Body of pancreas (tissue), 4 donors: Measurements from ENCODE around the gene ZFHX3. TPM values are rescaled to one million over a fixed set of nuclear protein-coding genes. Genes with fewer than 3 reads are reported as not detected.

Experiments used
- ATAC-seq: fragments of 150-250 bp; one replicate; pipeline ENCODE4 v1.9.1; 2016
- DNase-seq, 4 donors: peaks; one replicate each; pipeline ENCODE4 v3.0.0-alpha.2; 2019
- H3K27ac ChIP-seq, 4 donors: fragments of 200-600 bp; sonication (generic); 1 replicate in 3 of 4; 2 replicates in 1 of 4; pipeline versions ENCODE4 v1.5.1 to v1.6.1; 2016 to 2019; ENCODE audit warnings: mild to moderate bottlenecking in 1 of 4, mixed read lengths in 1 of 4, moderate library complexity in 1 of 4
- H3K27me3 ChIP-seq, 2 donors: fragments of 200-600 bp; sonication (generic); one replicate each; pipeline ENCODE4 v1.6.0; 2016; ENCODE audit warnings: mild to moderate bottlenecking in 1 of 2
- H3K36me3 ChIP-seq, 2 donors: fragments of 200-600 bp; sonication (generic); replicated peaks in 1 of 2; 2 replicates each; pipeline ENCODE4 v1.5.1; 2016; ENCODE audit warnings: low read depth in 2 of 2; ENCODE audit not compliant: insufficient read depth in 1 of 2
- H3K4me1 ChIP-seq: fragments of 200-600 bp; sonication (generic); one replicate; pipeline ENCODE4 v1.6.0; 2016
- H3K4me3 ChIP-seq, 2 donors: fragments of 200-600 bp; sonication (generic); 1 replicate in 1 of 2; 2 replicates in 1 of 2; pipeline ENCODE4 v1.5.1; 2016 to 2019
- H3K9me3 ChIP-seq, 3 donors: fragments of 200-600 bp; sonication (generic); 1 replicate in 2 of 3; 2 replicates in 1 of 3; pipeline ENCODE4 v1.5.1; 2016
- POLR2A ChIP-seq, 3 donors: fragments of 450-650 bp; IDR thresholded peaks; one replicate each; pipeline ENCODE4 v1.6.1; 2016; ENCODE audit warnings: antibody characterized with exemption in 3 of 3, mild to moderate bottlenecking in 2 of 3
- WGBS, 2 donors: methylation state at CpG; one replicate each; pipeline ENCODE4 v1.1.5; 2017; 5-methylcytosine and 5-hydroxymethylcytosine counted together
- intact Hi-C: fragments of 100-400 bp; cut with DNase I; formaldehyde crosslinking; loops from one replicate; pipeline ENCODE4 v1.15.1; 2023
- total RNA-seq, 2 donors: library from RNA; depleted of rRNA; stranded (reverse); fragments of >200 nt; gene quantifications; one replicate each; pipeline ENCODE4 v1.1.0, GENCODE V29; 2016
- TF ChIP-seq, protein P1 (sequence below), 7 experiments: fragments of 450-650 bp in 4 of 7; fragments of 200-600 bp in 3 of 7; sonication (generic) in 3 of 7; IDR thresholded peaks; one replicate each; pipeline ENCODE4 v1.5.1; 2016 to 2019; ENCODE audit warnings: antibody characterized with exemption in 7 of 7

Gene ZFHX3
- total RNA-seq, 2 donors from 2014 or later = 22.4 to 24.6 TPM

GRCh38 chr16:72815348-72816318 lies 232.3 kb downstream of the ZFHX3 start:
- no peak overlapping the region for H3K27ac ChIP-seq
- WGBS, 2 donors = 85 to 87% methylated on average over 5 of the region's 5 CpGs
- ATAC-seq (no peak), DNase-seq (no peak)
- H3K4me1 ChIP-seq = no peaks in the 10 kb centered on the region
- H3K36me3 ChIP-seq = peaks cover 0 to 7% of the 10 kb centered on the region in 2 donors
- no peaks in the 10 kb centered on the region for H3K9me3 ChIP-seq
- TF ChIP-seq, protein P1, sequence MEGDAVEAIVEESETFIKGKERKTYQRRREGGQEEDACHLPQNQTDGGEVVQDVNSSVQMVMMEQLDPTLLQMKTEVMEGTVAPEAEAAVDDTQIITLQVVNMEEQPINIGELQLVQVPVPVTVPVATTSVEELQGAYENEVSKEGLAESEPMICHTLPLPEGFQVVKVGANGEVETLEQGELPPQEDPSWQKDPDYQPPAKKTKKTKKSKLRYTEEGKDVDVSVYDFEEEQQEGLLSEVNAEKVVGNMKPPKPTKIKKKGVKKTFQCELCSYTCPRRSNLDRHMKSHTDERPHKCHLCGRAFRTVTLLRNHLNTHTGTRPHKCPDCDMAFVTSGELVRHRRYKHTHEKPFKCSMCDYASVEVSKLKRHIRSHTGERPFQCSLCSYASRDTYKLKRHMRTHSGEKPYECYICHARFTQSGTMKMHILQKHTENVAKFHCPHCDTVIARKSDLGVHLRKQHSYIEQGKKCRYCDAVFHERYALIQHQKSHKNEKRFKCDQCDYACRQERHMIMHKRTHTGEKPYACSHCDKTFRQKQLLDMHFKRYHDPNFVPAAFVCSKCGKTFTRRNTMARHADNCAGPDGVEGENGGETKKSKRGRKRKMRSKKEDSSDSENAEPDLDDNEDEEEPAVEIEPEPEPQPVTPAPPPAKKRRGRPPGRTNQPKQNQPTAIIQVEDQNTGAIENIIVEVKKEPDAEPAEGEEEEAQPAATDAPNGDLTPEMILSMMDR (IDR thresholded peaks at IDR 0.05) = no peak
- TF ChIP-seq POLR2A (IDR thresholded peaks at IDR 0.05) = no peak
- no peaks in the 10 kb centered on the region for H3K27me3 ChIP-seq
- intact Hi-C loops = no loop called here
- H3K4me3 ChIP-seq = no peak overlapping the region

DNA sequence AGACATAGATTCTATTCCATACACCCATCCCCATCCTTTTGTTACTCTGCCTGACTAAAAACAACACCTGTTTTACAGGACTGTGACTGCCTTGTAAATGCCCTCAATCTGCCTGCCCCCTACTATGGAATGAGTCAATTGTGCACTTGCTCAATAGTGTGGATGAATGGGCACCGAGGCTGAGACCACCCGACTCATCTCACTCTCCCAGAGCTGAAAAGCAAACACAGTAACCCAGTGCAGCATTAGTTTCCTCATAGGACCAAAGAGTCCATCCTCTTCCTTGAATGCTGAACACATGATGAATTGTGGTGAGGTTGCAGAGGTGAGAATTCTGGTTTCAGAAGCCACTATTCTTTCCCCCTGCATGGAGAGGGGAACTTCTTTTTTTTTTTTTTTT lies 233.7 kb downstream of the ZFHX3 start:
- ATAC-seq (no peak), DNase-seq (no peak)
- Histone ChIP-seq H3K36me3 (peaks cover 0 to 7% of the 10 kb centered on the region in 2 donors), H3K4me3 (no peak overlapping the region), H3K4me1 (no peaks in the 10 kb centered on the region), H3K27me3 (no peaks in the 10 kb centered on the region), H3K9me3 (no peaks in the 10 kb centered on the region), H3K27ac (no peak overlapping the region)
- TF ChIP-seq, protein P1 (IDR thresholded peaks at IDR 0.05) = no peak
- 76 to 80% methylated on average over 2 of the region's 2 CpGs for WGBS, 2 donors
- intact Hi-C loops = no loop called here

DNA sequence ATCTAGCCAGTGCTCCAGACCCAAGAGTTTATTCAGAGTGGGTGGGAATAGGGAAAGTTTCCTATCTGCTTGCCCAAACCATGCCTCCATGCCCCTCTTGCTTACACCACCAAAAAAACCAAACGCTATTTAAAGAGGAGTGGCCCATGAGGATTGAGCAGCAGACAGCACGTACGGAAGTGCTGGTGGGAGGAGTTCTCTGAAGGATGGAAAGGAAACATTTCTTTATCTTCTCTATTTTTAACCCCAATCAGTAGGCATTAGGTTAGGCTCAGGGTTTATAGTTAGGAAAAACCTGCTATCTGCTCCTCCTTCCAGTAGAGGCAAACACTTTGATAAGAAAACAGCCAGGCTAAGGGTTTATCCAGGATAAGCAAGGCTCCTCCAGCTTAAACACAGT lies 235.3 kb downstream of the ZFHX3 start:
- no peak for TF ChIP-seq POLR2A (IDR thresholded peaks at IDR 0.05)
- TF ChIP-seq, protein P1 (IDR thresholded peaks at IDR 0.05) = no peak
- ATAC-seq (no peak), DNase-seq (no peak)
- Histone ChIP-seq H3K27ac (no peak overlapping the region), H3K9me3 (no peaks in the 10 kb centered on the region), H3K36me3 (peaks cover 0 to 7% of the 10 kb centered on the region in 2 donors), H3K4me1 (no peaks in the 10 kb centered on the region), H3K4me3 (no peak overlapping the region), H3K27me3 (no peaks in the 10 kb centered on the region)
- intact Hi-C loops = no loop called here
- WGBS, 2 donors = 67 to 81% methylated on average over 3 of the region's 3 CpGs

DNA sequence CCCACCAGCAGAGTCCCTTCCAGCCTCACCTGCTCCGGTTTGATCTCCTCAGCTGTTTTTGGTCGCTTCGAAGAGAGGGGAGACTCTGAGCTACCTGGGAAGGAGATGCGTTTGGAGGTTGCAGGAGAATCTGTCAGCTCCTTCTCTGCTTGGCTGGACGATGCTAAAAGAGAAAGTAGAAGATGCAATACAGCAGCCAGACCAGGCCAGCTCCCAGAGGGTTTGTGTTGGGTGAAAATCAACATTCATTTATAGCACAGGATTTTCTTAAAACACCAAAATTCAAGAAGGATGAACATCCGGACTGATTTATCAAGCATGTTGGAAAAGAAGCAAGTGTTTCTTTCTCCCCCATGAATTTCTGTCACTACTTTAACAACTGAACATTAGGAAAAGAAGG lies 236.1 kb downstream of the ZFHX3 start:
- ATAC-seq (no peak), DNase-seq (no peak)
- Histone ChIP-seq H3K4me1 (no peaks in the 10 kb centered on the region), H3K27ac (no peak overlapping the region), H3K27me3 (no peaks in the 10 kb centered on the region), H3K36me3 (peaks cover 0 to 7% of the 10 kb centered on the region in 2 donors), H3K4me3 (no peak overlapping the region), H3K9me3 (no peaks in the 10 kb centered on the region)
- intact Hi-C loops = no loop called here
- 90 to 93% methylated on average over 6 of the region's 6 CpGs for WGBS, 2 donors
- TF ChIP-seq, protein P1 (IDR thresholded peaks at IDR 0.05) = no peak
- no peak for TF ChIP-seq POLR2A (IDR thresholded peaks at IDR 0.05)
